ENCODE results near the gene MS4A15. TPM values are rescaled to one million over a fixed set of nuclear protein-coding genes. Genes with fewer than 3 reads are reported as not detected.
"Not testable (repeated sequence)": the region's sequence is repeated elsewhere in the genome, so short reads cannot be mapped to it uniquely, and the experiment has no call there.

MS4A15 gene
- total RNA-seq, result 147 TPM
- long read RNA-seq, transcript MS4A15-201 (6 exons, 1,536 nt), result minor isoform, 7 of 199 reads
- long read RNA-seq, transcript MS4A15-204 (6 exons, 818 nt), result minor isoform, 25 of 199 reads
- long read RNA-seq, transcript MS4A15-202 (7 exons, 1,818 nt), result major isoform, 44 of 199 reads
- long read RNA-seq, partial matches to known transcripts, result 55 of 199 reads
- long read RNA-seq, other reads (novel, unspliced or antisense), result 68 of 199 reads

GRCh38 chr11:60756307-60757032 is at the start of gene MS4A15:
Gene MS4A15 (plus strand): TSS chr11:60756867. CDS start chr11:60763734, 6,867 bp downstream.
- DNase-seq, result no peak
- Histone ChIP-seq H3K9me3 (no peaks in the 10 kb centered on the region), H3K27ac (peak within 1 kb of the TSS; percentile 33), H3K27me3 (no peaks in the 10 kb centered on the region), H3K4me1 (no peaks in the 10 kb centered on the region), H3K36me3 (no peaks in the 10 kb centered on the region), H3K4me3 (peak within 1 kb of the TSS; percentile 32)
- ATAC-seq, result peak; percentile 81
- intact Hi-C loops (cut with DNase I), result no loop called here
- peak; percentile 43 for TF ChIP-seq CTCF (IDR thresholded peaks at IDR 0.05)

GRCh38 chr11:60706931-60707330 is 49.7 kb upstream of the MS4A15 start:
- no peak for ATAC-seq
- TF ChIP-seq CTCF (IDR thresholded peaks at IDR 0.05), result no peak
- H3K27me3 ChIP-seq, result no peaks in the 10 kb centered on the region

GRCh38 chr11:60710482-60710881 is 46.2 kb upstream of the MS4A15 start:
- peak; percentile 36 for ATAC-seq
- no peak for DNase-seq
- H3K4me3 ChIP-seq, result no peak overlapping the region
- H3K27ac ChIP-seq, result no peak overlapping the region
- TF ChIP-seq CTCF (IDR thresholded peaks at IDR 0.05), result no peak
- H3K36me3 ChIP-seq, result no peaks in the 10 kb centered on the region
- no peaks in the 10 kb centered on the region for H3K9me3 ChIP-seq
- no peaks in the 10 kb centered on the region for H3K27me3 ChIP-seq
- H3K4me1 ChIP-seq, result no peaks in the 10 kb centered on the region
- intact Hi-C loops (cut with DNase I), result no loop called here

More at GRCh38 chr11:60706931-60707330, 49.7 kb upstream of the MS4A15 start:
- no peaks in the 10 kb centered on the region for H3K9me3 ChIP-seq
- no peak for DNase-seq
- no peak overlapping the region for H3K4me3 ChIP-seq
- H3K4me1 ChIP-seq, result no peaks in the 10 kb centered on the region
- H3K27ac ChIP-seq, result no peak overlapping the region
- intact Hi-C loops (cut with DNase I), result no loop called here
- no peaks in the 10 kb centered on the region for H3K36me3 ChIP-seq

GRCh38 chr11:60711276-60711675 is 45.4 kb upstream of the MS4A15 start:
- intact Hi-C loops (cut with DNase I), result no loop called here
- H3K4me3 ChIP-seq, result no peak overlapping the region
- H3K27me3 ChIP-seq, result no peaks in the 10 kb centered on the region
- no peak for DNase-seq
- no peak for ATAC-seq
- no peak for TF ChIP-seq CTCF (IDR thresholded peaks at IDR 0.05)
- no peaks in the 10 kb centered on the region for H3K9me3 ChIP-seq
- H3K27ac ChIP-seq, result no peak overlapping the region
- H3K36me3 ChIP-seq, result no peaks in the 10 kb centered on the region
- no peaks in the 10 kb centered on the region for H3K4me1 ChIP-seq

- intact Hi-C loops (cut with DNase I), result not testable (repeated sequence)
Measured at GRCh38 chr11:60713423-60713822, 43.2 kb upstream of the MS4A15 start.

GRCh38 chr11:60717956-60718355 is 38.7 kb upstream of the MS4A15 start:
- no peak overlapping the region for H3K27ac ChIP-seq
- DNase-seq (no peak), ATAC-seq (no peak)
- no peaks in the 10 kb centered on the region for H3K36me3 ChIP-seq
- no peak overlapping the region for H3K4me3 ChIP-seq
- intact Hi-C loops (cut with DNase I), result no loop called here
- TF ChIP-seq CTCF (IDR thresholded peaks at IDR 0.05), result no peak
- no peaks in the 10 kb centered on the region for H3K27me3 ChIP-seq
- no peaks in the 10 kb centered on the region for H3K9me3 ChIP-seq
- H3K4me1 ChIP-seq, result no peaks in the 10 kb centered on the region

More at GRCh38 chr11:60713423-60713822, 43.2 kb upstream of the MS4A15 start:
- H3K9me3 ChIP-seq, ATAC-seq, H3K4me1 ChIP-seq, H3K36me3 ChIP-seq, H3K27me3 ChIP-seq, H3K27ac ChIP-seq, DNase-seq, H3K4me3 ChIP-seq: not testable (repeated sequence)
